GM12878 (cell line): ENCODE data around the gene MAD1L1. TPM values are rescaled to one million over a fixed set of nuclear protein-coding genes. Genes with fewer than 3 reads are reported as not detected.

ENCODE experiments used
- BHLHE40 ChIP-seq, 2 experiments: fragments of 450-650 bp in 1 of 2; IDR thresholded peaks; 2 replicates each; pipeline ENCODE4 v1.6.1; 2011 to 2017; ENCODE audit warnings: low read depth in 2 of 2, borderline replicate concordance in 1 of 2, improper control_type of control experiment in 1 of 2, low read length in 1 of 2, mild to moderate bottlenecking in 1 of 2
- BMI1 ChIP-seq: fragments of 450-650 bp; IDR thresholded peaks from 2 replicates; pipeline ENCODE4 v1.6.1; 2016; ENCODE audit warnings: mild to moderate bottlenecking, moderate library complexity, borderline replicate concordance
- CBX3 ChIP-seq: fragments of 200-600 bp; sonication (generic); IDR thresholded peaks from 2 replicates; pipeline ENCODE4 v1.6.1; 2016; ENCODE audit warnings: low read depth, borderline replicate concordance
- CHD1 ChIP-seq: IDR thresholded peaks from 2 replicates; pipeline ENCODE4 v1.6.1; 2012; ENCODE audit warnings: low read depth, low read length, improper control_type of control experiment
- CREM ChIP-seq: IDR thresholded peaks from 2 replicates; pipeline ENCODE4 v1.6.1; 2014; ENCODE audit warnings: antibody characterized with exemption, low read depth
- DPF2 ChIP-seq: fragments of 450-650 bp; IDR thresholded peaks from 2 replicates; pipeline ENCODE4 v1.6.1; 2017; ENCODE audit warnings: mild to moderate bottlenecking
- IRF5 ChIP-seq: fragments of 450-650 bp; IDR thresholded peaks from 2 replicates; pipeline ENCODE4 v1.6.1; 2017; ENCODE audit warnings: borderline replicate concordance
- MAX ChIP-seq: IDR thresholded peaks from 2 replicates; pipeline ENCODE4 v1.6.1; 2012; ENCODE audit warnings: low read depth, low read length, improper control_type of control experiment
- MEF2B ChIP-seq: fragments of 450-650 bp; IDR thresholded peaks from 2 replicates; pipeline ENCODE4 v1.6.1; 2018; ENCODE audit warnings: mild to moderate bottlenecking, moderate library complexity; ENCODE audit not compliant: partially characterized antibody, poor library complexity, severe bottlenecking
- MTA3 ChIP-seq: IDR thresholded peaks from 2 replicates; pipeline ENCODE4 v1.6.1; 2012; ENCODE audit warnings: low read length, inconsistent platforms, borderline replicate concordance
- MYC ChIP-seq: IDR thresholded peaks from 2 replicates; pipeline ENCODE4 v1.6.1; 2011; ENCODE audit warnings: mild to moderate bottlenecking, low read length, moderate library complexity, inconsistent platforms; ENCODE audit not compliant: insufficient read depth, insufficient replicate concordance, insufficient read length, severe bottlenecking
- NFYA ChIP-seq: IDR thresholded peaks from 2 replicates; pipeline ENCODE4 v1.6.1; 2011; ENCODE audit warnings: low read depth, mild to moderate bottlenecking, low read length, improper control_type of control experiment, borderline replicate concordance
- NR2F1 ChIP-seq: fragments of 450-650 bp; conservative IDR thresholded peaks from 2 replicates; pipeline ENCODE4 v1.6.1; 2017; ENCODE audit warnings: mild to moderate bottlenecking
- PBX3 ChIP-seq: IDR thresholded peaks from 2 replicates; pipeline ENCODE4 v1.6.1; 2011; ENCODE audit warnings: mild to moderate bottlenecking, low read depth, low read length, moderate library complexity; ENCODE audit not compliant: insufficient replicate concordance
- PKNOX1 ChIP-seq: fragments of 450-650 bp; IDR thresholded peaks from 2 replicates; pipeline ENCODE4 v1.6.1; 2016; ENCODE audit warnings: mild to moderate bottlenecking
- POLR2A ChIP-seq: IDR thresholded peaks from 2 replicates; pipeline ENCODE4 v1.6.1; 2011; ENCODE audit warnings: low read depth, mild to moderate bottlenecking, low read length
- POLR2AphosphoS5 ChIP-seq: IDR thresholded peaks from 2 replicates; pipeline ENCODE4 v1.6.1; 2011; ENCODE audit warnings: mild to moderate bottlenecking, low read length, inconsistent platforms
- RAD51 ChIP-seq: fragments of 450-650 bp; IDR thresholded peaks from 2 replicates; pipeline ENCODE4 v1.6.1; 2016; ENCODE audit warnings: moderate library complexity, mild to moderate bottlenecking, inconsistent platforms
- RUNX3 ChIP-seq: IDR thresholded peaks from 2 replicates; pipeline ENCODE4 v1.6.1; 2012; ENCODE audit warnings: low read length, inconsistent platforms
- SMC3 ChIP-seq: IDR thresholded peaks from 2 replicates; pipeline ENCODE4 v1.6.1; 2011; ENCODE audit warnings: low read length, improper control_type of control experiment, borderline replicate concordance
- STAT1 ChIP-seq: fragments of 450-650 bp; conservative IDR thresholded peaks from 2 replicates; pipeline ENCODE4 v1.6.1; 2014; ENCODE audit warnings: antibody characterized with exemption, mild to moderate bottlenecking
- USF1 ChIP-seq: IDR thresholded peaks from 2 replicates; pipeline ENCODE4 v1.6.1; 2011; ENCODE audit warnings: borderline replicate concordance, low read depth, mild to moderate bottlenecking, moderate library complexity, mixed read lengths, low read length; ENCODE audit not compliant: insufficient read depth; ENCODE audit errors: extremely low read length
- ZNF274 ChIP-seq: IDR thresholded peaks from one replicate; pipeline ENCODE4 v1.8.0; 2011; ENCODE audit not compliant: insufficient read length, insufficient read depth
- ZNF622 ChIP-seq: fragments of 450-650 bp; IDR thresholded peaks from 2 replicates; pipeline ENCODE4 v1.6.1; 2017; ENCODE audit warnings: mild to moderate bottlenecking, inconsistent platforms
- polyA plus RNA-seq, 11 experiments: library from polyadenylated mRNA; depleted of rRNA in 4 of 11; unstranded in 6 of 11; stranded (reverse) in 5 of 11; fragments of >200 nt; fragmentation: Nextera tagmentation in 4 of 11; fragmentation: Illumina TruSeq in 1 of 11; extraction: Ambion mirVana in 4 of 11; extraction: Trizol in 1 of 11; gene quantifications; 1 replicate in 1 of 11; 2 replicates in 10 of 11; pipeline versions ENCODE4 v1.2.1 to v1.2.3, GENCODE V29; 2011 to 2016; ENCODE audit warnings: inconsistent platforms in 2 of 11, missing spikeins in 2 of 11, low read depth in 1 of 11
- total RNA-seq, 4 experiments: library from RNA; depleted of rRNA in 3 of 4; stranded (reverse); fragments of >200 nt in 3 of 4; fragmentation: Illumina TruSeq in 1 of 4; extraction: Trizol in 1 of 4; gene quantifications; 2 replicates each; pipeline versions ENCODE4 v1.2.1 to v1.2.3, GENCODE V29; 2013 to 2021

Gene MAD1L1
- total and polyA plus RNA-seq, 10 of the 15 experiments (the other 5 are each of a cell fraction or from before 2014, with no cell fraction given), result 2.2 to 76.8 (median 38.3) TPM

- TF ChIP-seq NR2F1 (peak; percentile 29; the same call in 1 of the 2 replicates), MYC (no peak), ZNF622 (no peak), IRF5 (peak; percentile 87), CHD1 (no peak), STAT1 (no peak), BMI1 (no peak), MAX (no peak), MEF2B (no peak), PKNOX1 (peak; percentile 36; the same call in 1 of the 2 replicates), NFYA (no peak), SMC3 (no peak), USF1 (no peak), CREM (peak; percentile 58; the same call in 1 of the 2 replicates), ZNF274 (no peak), RUNX3 (no peak; the same call in 1 of the 2 replicates), MTA3 (no peak), POLR2A (peak; percentile 88), DPF2 (peak; percentile 79), CBX3 (no peak), POLR2AphosphoS5 (peak; percentile 37; the same call in 1 of the 2 replicates), RAD51 (no peak), PBX3 (no peak), BHLHE40 (IDR thresholded peaks at IDR 0.05; ENCODE audit: borderline replicate concordance in 1 of 2, low read depth in 2 of 2, low read length in 1 of 2) (no peak)
Observed at GRCh38 chr7:2232766-2233520, at the start of gene MAD1L1 (continued).
